ENCODE data around the gene FOXC2.

The FOXC2 gene

DNA sequence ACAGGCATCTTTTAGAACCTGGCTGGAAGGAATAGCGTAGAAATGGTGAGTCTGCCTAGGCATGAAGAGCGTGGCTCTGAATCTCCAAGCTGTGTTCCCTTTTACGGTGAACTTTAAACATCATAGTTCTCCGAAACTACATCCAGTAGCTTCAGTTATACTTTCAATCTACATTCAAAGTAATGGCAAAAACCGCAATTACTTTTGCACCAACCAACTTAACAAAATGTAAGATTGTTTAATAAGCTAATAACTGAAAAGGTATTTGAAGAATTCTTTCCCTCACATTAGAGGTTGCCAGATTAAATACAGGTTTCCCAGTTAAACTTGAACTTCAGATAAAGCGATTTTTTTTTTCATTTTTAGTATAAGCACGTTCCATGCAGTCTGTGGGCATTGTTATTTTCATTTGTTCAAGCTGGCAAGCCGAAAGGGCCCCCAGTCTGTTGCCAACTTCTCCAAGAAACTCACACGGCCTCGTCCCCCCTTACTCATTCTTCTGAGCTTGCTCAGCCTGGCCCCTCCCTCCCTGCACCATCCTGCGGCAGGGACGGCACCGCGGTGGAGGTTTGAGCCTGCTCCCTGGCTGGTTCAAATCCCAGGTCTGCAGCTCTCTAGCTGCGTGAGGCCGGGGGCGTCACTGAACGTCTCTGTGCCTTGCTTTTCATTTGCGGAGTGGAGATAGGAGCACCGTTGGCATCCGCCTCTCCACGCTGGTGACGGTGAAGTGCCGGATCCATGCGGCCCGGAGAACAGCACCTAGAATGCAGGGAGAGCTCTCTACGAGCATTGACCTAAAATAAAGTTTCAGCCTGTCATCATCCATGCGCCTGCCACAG is 8.1 kb upstream of the FOXC2 start:
- DNase-seq, result no peak

DNA sequence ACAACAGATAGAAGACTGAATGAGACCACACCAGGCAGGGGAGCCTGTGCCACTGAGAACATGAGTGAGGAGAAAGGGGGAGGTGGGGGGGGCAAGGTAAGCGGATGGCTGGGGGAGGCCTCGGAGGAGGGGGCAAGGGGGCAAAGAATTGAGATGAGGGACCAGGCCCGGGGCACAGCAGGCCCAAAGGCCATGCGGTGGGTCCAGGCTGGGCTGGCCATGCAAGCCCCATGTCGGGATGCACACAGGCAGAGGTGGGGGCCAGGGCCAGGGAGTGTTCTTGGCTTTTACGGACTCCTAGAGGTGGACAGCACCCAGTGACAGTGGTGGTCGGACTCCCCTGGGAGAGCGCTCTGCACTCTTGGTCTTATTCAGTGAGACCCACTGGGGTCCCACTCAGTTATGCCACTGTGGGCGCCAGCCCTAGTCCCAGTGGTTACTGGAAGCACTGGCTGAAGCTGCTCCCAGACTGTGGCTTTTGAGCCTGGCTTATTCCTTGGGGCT is 6.8 kb upstream of the FOXC2 start:
- DNase-seq, result no peak

DNA sequence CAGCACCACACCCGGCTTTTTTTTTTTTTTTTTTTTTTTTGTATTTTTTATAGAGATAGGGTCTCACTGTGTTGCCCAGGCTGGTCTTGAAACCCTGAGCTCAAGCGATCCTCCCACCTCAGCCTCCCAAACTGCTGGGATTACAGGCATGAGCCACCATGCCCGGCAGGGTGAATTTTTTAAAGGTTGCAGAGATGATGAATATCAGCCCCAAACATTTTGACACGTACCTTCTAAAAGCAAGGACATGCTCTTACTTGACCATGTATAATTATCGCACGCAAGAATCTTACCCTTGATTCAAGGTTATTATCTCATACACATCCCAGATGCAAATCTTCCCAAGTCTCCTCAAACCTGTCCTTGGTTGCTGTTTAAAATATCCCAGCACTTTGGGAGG is 4.3 kb upstream of the FOXC2 start:
- DNase-seq, result no peak

DNA sequence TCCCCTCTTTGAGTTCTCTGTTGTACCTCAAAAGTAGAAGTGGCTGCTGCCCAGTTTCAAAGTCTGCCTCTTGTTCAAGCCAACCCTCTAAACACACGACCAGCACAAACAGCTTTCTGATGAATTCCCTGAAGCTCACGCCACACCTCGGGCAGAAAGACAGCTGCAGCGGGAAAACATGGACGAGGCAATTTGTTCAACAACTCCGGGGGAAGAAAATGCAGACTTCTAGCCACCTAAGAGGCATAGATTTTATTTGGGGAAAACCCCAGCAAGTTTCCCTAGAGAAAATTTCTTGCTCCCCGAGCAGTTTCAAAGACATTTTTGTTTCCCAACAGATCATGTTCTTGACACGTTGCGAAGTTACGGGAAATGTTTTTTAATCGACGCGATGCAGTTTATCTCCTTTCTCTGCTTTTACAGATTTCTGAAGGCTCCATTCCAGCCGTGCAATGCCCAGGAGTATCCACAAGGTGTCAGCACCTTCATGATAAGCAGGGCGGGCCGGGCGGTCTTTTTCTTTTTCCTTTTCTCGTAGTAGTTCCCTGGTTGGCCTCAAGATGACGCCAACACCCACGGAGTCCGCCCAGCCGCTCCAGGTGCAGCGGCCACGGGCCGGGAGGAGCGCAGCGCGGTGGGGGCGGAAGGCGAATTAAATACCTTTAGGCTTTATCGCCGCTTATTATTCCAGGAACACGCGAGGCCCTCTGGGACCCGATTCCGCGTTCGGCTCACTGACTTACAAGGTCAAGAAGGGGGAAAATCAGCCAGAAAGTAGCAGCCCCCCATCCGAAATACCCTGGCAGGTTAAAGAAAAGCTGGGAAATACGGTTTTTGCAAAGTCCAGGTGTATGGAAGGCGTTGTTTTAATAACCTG is 2.9 kb upstream of the FOXC2 start:
- DNase-seq, result peak; percentile 84

DNA sequence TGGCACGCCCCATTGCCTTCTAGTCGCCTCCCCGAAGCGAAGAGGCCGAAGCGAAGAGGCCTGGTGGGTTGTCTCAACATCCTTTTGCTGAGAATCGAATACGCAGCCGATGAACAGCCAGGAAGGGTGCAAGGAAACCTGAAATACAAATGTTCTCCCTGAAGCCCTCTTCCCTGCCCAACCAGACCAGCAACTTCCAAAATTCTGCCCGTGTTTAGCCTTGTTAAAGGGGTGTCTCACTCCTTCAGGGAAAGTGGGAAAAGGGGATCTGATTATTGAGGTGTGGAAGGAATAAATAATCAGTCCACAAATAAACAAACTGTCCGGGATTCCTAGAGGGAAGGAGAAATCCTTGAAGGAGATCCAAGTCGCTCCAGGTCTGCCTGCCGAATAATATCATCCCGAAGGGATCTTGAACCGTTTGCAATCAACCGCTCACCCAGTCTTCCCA is 1.4 kb upstream of the FOXC2 start:
- DNase-seq, result no peak

DNA sequence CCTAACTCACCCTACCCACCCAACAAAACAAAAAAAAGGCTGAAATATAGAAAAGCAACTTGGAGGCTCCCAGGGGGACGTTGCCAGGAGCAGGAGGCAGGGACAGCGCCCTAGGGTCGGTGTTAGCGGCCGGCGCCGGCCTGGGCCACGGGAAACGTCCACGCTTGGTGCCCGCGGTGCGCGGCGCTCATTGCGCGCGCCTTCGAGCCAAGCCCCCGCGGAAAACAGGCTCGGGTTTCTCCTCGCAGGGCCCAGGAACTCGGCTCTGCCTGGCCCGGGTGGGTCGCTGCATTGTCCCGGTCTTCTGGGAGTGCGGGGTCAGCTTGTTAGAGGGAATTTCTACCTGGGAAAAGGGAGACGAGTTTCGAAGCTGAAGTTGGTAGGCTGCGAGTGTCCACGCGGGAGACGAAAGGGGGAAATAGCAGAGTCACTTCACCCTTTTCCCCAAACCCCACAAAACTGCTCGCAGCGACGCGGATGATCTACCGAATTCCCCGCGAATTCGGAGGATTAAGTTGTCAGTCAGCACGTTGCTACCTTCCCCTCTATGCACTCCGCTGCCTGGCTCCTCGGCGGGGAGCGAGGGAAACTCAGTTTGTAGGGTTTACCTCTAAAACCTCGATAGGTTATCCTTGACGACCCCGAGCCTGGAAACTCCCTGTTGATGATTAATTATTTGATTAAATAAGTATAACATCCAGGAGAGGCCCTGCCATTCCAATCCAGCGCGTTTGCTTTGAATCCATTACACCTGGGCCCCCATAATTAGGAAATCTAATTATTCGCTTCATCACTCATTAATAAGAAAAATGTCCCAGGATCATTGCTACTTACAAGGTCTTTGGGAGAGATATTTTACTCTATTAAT is 751 bp upstream of the FOXC2 start:
- DNase-seq, result no peak

DNA sequence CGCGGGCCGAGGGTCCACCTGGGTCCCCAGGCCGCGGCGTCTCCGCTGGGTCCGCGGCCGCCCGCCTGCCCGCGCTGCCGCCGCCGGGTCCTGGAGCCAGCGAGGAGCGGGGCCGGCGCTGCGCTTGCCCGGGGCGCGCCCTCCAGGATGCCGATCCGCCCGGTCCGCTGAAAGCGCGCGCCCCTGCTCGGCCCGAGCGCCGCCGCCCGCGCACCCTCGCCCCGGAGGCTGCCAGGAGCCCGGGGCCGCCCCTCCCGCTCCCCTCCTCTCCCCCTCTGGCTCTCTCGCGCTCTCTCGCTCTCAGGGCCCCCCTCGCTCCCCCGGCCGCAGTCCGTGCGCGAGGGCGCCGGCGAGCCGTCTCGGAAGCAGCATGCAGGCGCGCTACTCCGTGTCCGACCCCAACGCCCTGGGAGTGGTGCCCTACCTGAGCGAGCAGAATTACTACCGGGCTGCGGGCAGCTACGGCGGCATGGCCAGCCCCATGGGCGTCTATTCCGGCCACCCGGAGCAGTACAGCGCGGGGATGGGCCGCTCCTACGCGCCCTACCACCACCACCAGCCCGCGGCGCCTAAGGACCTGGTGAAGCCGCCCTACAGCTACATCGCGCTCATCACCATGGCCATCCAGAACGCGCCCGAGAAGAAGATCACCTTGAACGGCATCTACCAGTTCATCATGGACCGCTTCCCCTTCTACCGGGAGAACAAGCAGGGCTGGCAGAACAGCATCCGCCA is 504 bp downstream of the FOXC2 start:
- no peak for DNase-seq

DNA sequence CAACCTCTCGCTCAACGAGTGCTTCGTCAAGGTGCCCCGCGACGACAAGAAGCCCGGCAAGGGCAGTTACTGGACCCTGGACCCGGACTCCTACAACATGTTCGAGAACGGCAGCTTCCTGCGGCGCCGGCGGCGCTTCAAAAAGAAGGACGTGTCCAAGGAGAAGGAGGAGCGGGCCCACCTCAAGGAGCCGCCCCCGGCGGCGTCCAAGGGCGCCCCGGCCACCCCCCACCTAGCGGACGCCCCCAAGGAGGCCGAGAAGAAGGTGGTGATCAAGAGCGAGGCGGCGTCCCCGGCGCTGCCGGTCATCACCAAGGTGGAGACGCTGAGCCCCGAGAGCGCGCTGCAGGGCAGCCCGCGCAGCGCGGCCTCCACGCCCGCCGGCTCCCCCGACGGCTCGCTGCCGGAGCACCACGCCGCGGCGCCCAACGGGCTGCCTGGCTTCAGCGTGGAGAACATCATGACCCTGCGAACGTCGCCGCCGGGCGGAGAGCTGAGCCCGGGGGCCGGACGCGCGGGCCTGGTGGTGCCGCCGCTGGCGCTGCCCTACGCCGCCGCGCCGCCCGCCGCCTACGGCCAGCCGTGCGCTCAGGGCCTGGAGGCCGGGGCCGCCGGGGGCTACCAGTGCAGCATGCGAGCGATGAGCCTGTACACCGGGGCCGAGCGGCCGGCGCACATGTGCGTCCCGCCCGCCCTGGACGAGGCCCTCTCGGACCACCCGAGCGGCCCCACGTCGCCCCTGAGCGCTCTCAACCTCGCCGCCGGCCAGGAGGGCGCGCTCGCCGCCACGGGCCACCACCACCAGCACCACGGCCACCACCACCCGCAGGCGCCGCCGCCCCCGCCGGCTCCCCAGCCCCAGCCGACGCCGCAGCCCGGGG is 1.3 kb downstream of the FOXC2 start:
- no peak for DNase-seq

DNA sequence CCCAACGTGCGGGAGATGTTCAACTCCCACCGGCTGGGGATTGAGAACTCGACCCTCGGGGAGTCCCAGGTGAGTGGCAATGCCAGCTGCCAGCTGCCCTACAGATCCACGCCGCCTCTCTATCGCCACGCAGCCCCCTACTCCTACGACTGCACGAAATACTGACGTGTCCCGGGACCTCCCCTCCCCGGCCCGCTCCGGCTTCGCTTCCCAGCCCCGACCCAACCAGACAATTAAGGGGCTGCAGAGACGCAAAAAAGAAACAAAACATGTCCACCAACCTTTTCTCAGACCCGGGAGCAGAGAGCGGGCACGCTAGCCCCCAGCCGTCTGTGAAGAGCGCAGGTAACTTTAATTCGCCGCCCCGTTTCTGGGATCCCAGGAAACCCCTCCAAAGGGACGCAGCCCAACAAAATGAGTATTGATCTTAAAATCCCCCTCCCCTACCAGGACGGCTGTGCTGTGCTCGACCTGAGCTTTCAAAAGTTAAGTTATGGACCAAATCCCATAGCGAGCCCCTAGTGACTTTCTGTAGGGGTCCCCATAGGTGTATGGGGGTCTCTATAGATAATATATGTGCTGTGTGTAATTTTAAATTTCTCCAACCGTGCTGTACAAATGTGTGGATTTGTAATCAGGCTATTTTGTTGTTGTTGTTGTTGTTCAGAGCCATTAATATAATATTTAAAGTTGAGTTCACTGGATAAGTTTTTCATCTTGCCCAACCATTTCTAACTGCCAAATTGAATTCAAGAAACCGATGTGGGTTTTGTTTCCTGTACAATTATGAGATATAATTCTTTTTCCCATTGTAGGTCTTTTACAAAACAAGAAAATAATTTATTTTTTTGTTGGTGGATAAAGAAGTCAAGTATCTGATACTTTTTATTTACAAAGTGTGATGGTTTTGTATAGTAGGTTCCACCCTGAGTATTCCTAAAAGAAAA is 2.3 kb downstream of the FOXC2 start:
- DNase-seq, result no peak

DNA sequence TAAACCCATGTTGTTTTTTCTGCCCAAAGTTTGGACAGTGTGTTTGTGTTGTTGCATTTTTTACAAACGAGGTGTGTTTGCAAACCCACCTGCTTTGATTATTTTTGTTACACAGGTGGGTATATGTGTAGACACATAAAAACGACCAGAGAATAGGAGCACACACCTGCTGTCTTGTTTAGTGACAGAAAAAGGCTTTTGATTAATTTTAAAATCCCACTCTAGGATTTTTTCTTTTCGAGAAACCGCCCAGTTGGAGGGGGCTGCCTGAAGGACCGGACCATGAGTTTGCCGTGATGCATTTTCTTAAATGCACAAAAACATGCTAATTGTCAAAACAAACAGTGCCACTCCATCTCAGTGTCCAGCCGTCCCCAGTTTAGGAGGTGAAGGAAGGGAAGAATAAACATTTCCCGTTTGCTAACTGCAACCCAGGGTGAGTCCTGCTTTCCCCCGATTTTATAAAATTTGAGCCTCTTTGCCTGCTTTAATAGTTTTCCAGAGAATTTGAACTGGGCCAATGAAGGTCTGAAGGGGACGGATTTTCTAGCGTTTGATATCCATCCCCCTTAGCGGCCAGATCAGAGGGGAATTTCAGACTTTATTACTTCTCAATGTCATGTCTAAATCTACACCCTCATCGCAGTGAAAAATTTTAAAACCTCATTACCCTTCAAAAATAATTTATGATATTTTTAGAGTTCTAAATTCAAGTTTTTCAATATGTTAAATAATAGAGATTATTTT is 3.2 kb downstream of the FOXC2 start:
- DNase-seq, result no peak

DNA sequence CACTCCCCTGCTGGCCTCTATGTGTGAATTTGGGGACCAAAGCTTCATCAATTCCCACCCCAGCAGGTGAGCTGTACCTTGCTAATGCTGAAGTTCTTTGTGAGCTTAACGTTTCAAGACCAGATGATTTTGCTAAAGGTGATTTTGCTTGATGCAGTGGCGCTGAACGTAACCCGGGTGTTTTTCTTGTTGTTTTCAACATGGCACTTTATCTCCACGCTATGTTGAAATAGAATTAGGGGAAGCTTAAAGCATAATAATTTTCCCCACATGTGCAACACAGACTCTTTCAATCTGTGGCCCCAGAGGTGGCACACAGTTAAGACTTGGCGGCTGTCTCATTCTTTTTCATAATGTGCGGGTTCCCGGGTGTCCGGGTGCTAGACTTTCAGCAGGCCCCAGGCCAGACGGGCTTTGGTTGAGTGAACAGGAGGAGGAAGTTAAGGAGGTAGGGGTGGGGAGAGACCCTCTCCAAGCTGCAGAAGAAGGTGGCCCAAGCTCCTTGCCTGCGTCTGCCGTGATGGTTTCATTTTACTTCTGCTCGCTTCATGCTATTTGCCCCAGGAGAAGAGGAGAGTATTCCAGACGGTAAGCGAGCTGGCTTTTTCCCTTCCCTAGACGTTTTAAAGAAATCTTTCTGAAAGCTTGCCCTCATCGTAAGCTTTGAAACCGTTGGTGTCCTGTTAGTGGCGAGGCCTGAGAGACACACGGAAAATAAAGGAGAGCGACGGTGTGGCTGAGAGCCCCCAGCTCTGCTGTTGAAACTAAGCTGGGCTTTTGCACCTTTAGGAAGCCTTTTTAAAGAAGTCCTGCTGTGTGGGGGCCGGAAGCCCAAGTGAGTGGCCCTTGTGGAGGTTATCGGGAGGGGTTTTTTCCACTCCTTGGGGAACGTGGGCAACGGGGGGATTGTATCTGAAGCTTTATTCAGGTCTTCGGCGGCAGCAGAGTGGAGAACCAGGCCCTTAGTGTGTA is 4.2 kb downstream of the FOXC2 start:
- DNase-seq, result no peak

DNA sequence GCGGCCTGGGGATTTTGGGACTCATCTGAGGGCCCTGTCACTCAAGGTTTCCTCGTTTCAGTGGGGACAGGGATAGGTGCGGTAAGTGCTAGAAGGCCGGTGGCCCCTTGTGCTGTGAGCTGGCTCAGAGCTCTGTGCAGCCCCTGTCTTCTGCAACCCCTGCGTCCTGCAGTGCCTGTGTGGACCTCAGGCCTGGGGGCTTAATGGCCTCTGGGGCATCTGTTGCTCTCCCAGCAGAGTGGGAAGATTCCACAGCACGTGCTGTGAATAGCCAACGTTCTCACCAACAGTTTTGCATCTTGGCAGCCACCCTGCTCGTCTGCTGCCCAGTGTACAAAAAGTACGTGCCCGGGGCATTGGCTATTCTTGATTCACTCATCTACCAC is 4.9 kb downstream of the FOXC2 start:
- no peak for DNase-seq

DNA sequence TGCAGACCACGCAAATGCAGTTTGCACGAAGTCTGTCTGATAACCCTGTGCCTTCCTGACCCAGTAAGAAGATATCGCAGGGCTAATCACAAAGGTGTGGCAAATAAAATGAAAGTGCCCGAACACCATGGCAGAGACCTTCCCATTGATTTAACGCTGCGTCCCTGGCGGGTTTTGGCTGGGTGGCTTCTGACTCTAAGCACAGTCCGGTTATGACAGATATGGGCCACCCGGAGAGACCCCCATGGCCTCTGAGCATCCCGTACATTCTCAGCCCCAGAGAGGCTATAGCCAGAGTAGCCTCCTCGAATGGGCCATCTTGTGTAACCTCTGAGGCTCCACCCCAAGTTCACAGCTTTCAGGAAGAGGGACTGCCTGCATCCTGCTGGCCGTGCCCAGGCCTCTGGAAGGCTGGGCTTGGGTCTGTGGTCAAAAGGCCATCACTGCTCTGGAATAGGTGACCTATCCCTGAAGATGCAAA is 5.5 kb downstream of the FOXC2 start:
- DNase-seq, result no peak

DNA sequence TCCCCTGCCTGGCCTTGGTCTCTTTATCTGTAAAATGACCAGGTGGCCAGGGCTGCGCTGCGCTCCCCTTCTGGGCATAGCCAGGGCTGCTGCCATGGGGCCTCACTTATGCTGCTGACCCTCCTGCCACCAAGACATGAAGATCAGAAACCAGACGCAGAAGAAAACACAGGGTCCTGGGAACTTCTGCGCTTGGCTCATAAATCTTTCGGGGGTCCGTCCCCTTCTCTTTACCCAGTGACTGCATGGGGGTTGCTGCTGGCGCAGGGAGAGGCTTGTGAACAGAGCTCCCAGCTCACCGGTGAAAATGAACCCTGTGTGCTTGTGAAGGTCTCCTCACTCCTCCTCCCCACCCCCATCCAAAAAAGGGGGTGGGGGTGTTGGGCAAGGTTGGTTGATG is 6.0 kb downstream of the FOXC2 start:
- DNase-seq, result no peak

DNA sequence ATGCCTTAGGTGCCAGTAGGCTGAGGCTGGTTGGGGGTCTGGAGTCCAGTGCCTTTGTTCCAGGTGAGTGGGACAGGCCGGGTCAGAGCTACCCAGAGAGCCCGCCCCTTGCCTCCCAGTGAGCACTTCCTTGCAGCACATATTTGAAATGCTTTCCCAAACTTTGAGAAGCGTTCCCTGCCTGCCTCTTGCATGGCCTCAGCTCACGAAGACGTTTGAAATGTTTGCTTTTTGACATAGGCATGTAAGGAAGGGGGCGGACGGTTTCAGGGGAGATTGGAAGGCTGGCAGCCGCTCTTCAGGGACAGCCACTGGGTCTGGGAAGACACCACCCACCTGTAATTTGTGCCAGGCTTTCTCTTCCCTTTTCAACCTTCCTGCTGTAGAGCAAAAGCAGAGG is 6.6 kb downstream of the FOXC2 start:
- no peak for DNase-seq

DNA sequence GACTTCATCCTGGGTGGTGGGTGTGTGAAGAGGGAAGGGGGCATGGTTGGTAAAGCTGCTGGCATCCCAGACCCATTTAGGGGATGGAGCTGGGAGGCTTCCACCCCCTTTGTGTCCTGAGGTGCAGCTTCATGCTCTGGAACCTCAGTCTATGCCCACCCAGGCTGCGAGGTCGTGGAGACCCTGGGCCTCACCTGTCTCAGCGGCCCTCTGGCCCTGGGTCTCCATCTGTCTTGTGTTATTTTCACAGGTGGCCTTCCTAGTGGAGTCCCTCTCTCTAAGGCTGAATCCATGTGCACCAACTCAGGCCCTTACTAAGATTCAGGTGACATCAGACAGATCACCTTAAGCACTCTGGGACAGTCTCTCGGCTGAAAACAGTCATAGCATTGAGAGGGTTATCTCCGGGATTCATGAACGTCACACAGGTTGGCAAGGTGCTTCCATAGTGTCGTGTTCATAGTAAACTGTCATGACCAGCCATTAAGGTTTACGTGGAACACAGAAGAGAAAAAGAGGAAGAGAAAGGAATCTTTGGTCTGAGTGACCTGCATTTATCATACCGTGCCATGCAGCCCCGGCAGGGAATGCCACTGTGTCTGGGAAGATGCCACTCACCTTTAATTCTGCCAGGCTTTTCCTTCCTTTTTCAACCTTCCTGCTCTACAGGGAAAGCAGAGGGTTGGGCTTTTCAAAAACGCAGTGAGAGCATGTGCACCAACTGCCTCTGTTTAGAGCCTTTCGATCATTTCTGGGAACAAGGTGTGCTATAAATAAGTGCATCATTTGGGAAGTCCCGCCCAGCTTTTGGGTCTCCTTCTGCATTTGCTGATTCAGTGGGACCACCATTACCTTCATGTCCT is 7.2 kb downstream of the FOXC2 start:
- DNase-seq, result no peak

DNA sequence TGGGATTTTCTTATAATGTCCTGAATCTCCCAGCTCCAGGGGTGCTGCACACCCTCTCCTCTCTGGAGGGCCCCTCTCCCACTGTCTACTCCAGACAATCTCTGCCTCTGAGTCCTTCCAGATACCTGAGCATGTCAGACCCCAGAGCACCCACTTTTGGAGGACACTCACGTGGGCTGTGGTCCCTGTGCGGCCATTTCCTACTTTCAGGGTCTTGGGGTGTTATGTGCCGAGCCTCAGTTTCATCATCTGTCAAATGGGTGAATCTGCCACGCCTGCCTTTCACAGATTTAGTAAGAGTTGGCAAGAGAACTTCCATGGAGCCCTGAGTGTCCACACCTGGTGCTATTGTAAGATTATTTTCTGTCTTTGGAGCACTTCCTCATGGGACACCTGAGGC is 8.0 kb downstream of the FOXC2 start:
- no peak for DNase-seq
